GM12875 (cell line): ENCODE data around the gene MPP7.
"Not testable (repeated sequence)": the region's sequence is repeated elsewhere in the genome, so short reads cannot be mapped to it uniquely, and the experiment has no call there.

ENCODE experiments used
- H3K4me3 ChIP-seq: one replicate; pipeline ENCODE4 v1.5.1; 2011; ENCODE audit warnings: low read depth, low read length, control low read depth
- CTCF ChIP-seq: IDR thresholded peaks from 2 replicates; pipeline ENCODE4 v1.5.1; 2011; ENCODE audit warnings: low read depth, mild to moderate bottlenecking, control low read depth, inconsistent platforms, low read length, moderate library complexity, borderline replicate concordance; ENCODE audit not compliant: insufficient read depth

Gene MPP7

GRCh38 chr10:28302638-28303488, at the start of gene MPP7:
TSS of gene MPP7 (minus strand) at chr10:28303064. CDS start at chr10:28238604, 64,460 bp downstream.
- peak; percentile 31; the same call in 1 of the 2 replicates for TF ChIP-seq CTCF

GRCh38 chr10:28349892-28350291, 47.0 kb upstream of the MPP7 start:
- H3K4me3 ChIP-seq = no peak overlapping the region
- no peak for TF ChIP-seq CTCF

More at GRCh38 chr10:28302638-28303488, at the start of gene MPP7:
- peak within 1 kb of the TSS; percentile 52 for H3K4me3 ChIP-seq

GRCh38 chr10:28343987-28344895, 41.4 kb upstream of the MPP7 start:
- no peak overlapping the region for H3K4me3 ChIP-seq
- no peak for TF ChIP-seq CTCF

- H3K4me3 ChIP-seq = no peak overlapping the region
- TF ChIP-seq CTCF = no peak
Observed at GRCh38 chr10:28343252-28343651, 40.4 kb upstream of the MPP7 start.

- H3K4me3 ChIP-seq = not testable (repeated sequence)
Observed at GRCh38 chr10:28341679-28342078, 38.8 kb upstream of the MPP7 start.

GRCh38 chr10:28332726-28333125, 29.9 kb upstream of the MPP7 start:
- no peak for TF ChIP-seq CTCF
- no peak overlapping the region for H3K4me3 ChIP-seq

GRCh38 chr10:28331841-28332240, 29.0 kb upstream of the MPP7 start:
- H3K4me3 ChIP-seq = no peak overlapping the region
- TF ChIP-seq CTCF = no peak
